Measurements from ENCODE around the gene RECK.

The RECK gene

GRCh38 chr9:36143245-36143641, 106.5 kb downstream of the RECK start:
- Histone ChIP-seq H3K4me3 (ENCODE audit: low read length, poor library complexity, severe bottlenecking) (peak overlapping the region; percentile 72), H3K4me2 (ENCODE audit: low read depth, low read length, poor library complexity, severe bottlenecking) (peak overlapping the region; percentile 90), H3K9me3 (ENCODE audit: insufficient read depth, low read depth, low read length) (no peaks in the 10 kb centered on the region), H3K9ac (ENCODE audit: low read depth, low read length, poor library complexity, severe bottlenecking) (peak overlapping the region; percentile 79), H4K20me1 (ENCODE audit: insufficient read depth, low read length, poor library complexity, severe bottlenecking) (no peaks in the 10 kb centered on the region), H3F3A (ENCODE audit: low read depth) (no peaks in the 10 kb centered on the region), H3K9me2 (replicated peaks; ENCODE audit: low read depth, low read length) (no peaks in the 10 kb centered on the region), H2AFZ (ENCODE audit: low read length) (no peak overlapping the region), H3K27me3 (ENCODE audit: insufficient read depth, low read length, poor library complexity, severe bottlenecking) (no peaks in the 10 kb centered on the region), H3K36me3 (ENCODE audit: insufficient read depth, low read length) (no peaks in the 10 kb centered on the region), H3K79me2 (ENCODE audit: insufficient read depth, low read length) (peaks cover 59% of the 10 kb centered on the region), H3K4me1 (ENCODE audit: insufficient read depth, low read length, poor library complexity, severe bottlenecking) (peaks cover 74% of the 10 kb centered on the region)
- TF ChIP-seq EZH2phosphoT487 (IDR thresholded peaks at IDR 0.05; ENCODE audit: borderline replicate concordance) (no peak), CTCF (conservative IDR thresholded peaks at IDR 0.05; ENCODE audit: low read length) (no peak)

GRCh38 chr9:36144309-36145232, 107.9 kb downstream of the RECK start:
- Histone ChIP-seq H3K79me2 (ENCODE audit: insufficient read depth, low read length) (peaks cover 46% of the 10 kb centered on the region), H3K9me3 (ENCODE audit: insufficient read depth, low read depth, low read length) (no peaks in the 10 kb centered on the region), H3F3A (ENCODE audit: low read depth) (no peaks in the 10 kb centered on the region), H3K9me2 (replicated peaks; ENCODE audit: low read depth, low read length) (no peaks in the 10 kb centered on the region), H3K4me3 (ENCODE audit: low read length, poor library complexity, severe bottlenecking) (peak overlapping the region; percentile 72), H4K20me1 (ENCODE audit: insufficient read depth, low read length, poor library complexity, severe bottlenecking) (no peaks in the 10 kb centered on the region), H3K4me2 (ENCODE audit: low read depth, low read length, poor library complexity, severe bottlenecking) (peak overlapping the region; percentile 90), H3K9ac (ENCODE audit: low read depth, low read length, poor library complexity, severe bottlenecking) (peak overlapping the region; percentile 79), H3K36me3 (ENCODE audit: insufficient read depth, low read length) (no peaks in the 10 kb centered on the region), H3K4me1 (ENCODE audit: insufficient read depth, low read length, poor library complexity, severe bottlenecking) (peaks cover 69% of the 10 kb centered on the region), H3K27me3 (ENCODE audit: insufficient read depth, low read length, poor library complexity, severe bottlenecking) (no peaks in the 10 kb centered on the region), H2AFZ (ENCODE audit: low read length) (no peak overlapping the region)
- no peak for TF ChIP-seq EZH2phosphoT487 (IDR thresholded peaks at IDR 0.05; ENCODE audit: borderline replicate concordance)
- TF ChIP-seq CTCF (conservative IDR thresholded peaks at IDR 0.05; ENCODE audit: low read length) = no peak

GRCh38 chr9:36145970-36146369, 109.3 kb downstream of the RECK start:
- Histone ChIP-seq H3F3A (ENCODE audit: low read depth) (no peaks in the 10 kb centered on the region), H3K9ac (ENCODE audit: low read depth, low read length, poor library complexity, severe bottlenecking) (no peak overlapping the region), H3K4me1 (ENCODE audit: insufficient read depth, low read length, poor library complexity, severe bottlenecking) (peaks cover 66% of the 10 kb centered on the region), H3K4me2 (ENCODE audit: low read depth, low read length, poor library complexity, severe bottlenecking) (no peak overlapping the region), H4K20me1 (ENCODE audit: insufficient read depth, low read length, poor library complexity, severe bottlenecking) (no peaks in the 10 kb centered on the region), H3K36me3 (ENCODE audit: insufficient read depth, low read length) (no peaks in the 10 kb centered on the region), H3K9me2 (replicated peaks; ENCODE audit: low read depth, low read length) (no peaks in the 10 kb centered on the region), H3K79me2 (ENCODE audit: insufficient read depth, low read length) (peaks cover 44% of the 10 kb centered on the region), H2AFZ (ENCODE audit: low read length) (no peak overlapping the region), H3K4me3 (ENCODE audit: low read length, poor library complexity, severe bottlenecking) (no peak overlapping the region), H3K27me3 (ENCODE audit: insufficient read depth, low read length, poor library complexity, severe bottlenecking) (no peaks in the 10 kb centered on the region), H3K9me3 (ENCODE audit: insufficient read depth, low read depth, low read length) (no peaks in the 10 kb centered on the region)
- TF ChIP-seq EZH2phosphoT487 (IDR thresholded peaks at IDR 0.05; ENCODE audit: borderline replicate concordance) = no peak
- no peak for TF ChIP-seq CTCF (conservative IDR thresholded peaks at IDR 0.05; ENCODE audit: low read length)
